Activated CD8-positive, alpha-beta memory T cell treated with anti-CD3 and anti-CD28 coated beads, Interleukin-2, amount 50 U/mL, for 4 hours (primary cell): ENCODE measurements around the gene PRR20A.
"Not testable (repeated sequence)": the region's sequence is repeated elsewhere in the genome, so short reads cannot be mapped to it uniquely, and the experiment has no call there.

Experiments used
- DNase-seq: peaks from one replicate; pipeline ENCODE4 v3.0.0-alpha.2; 2020

The PRR20A gene

GRCh38 chr13:57140235-57140968, at the start of gene PRR20A:
Gene PRR20A, plus strand, starts transcription at chr13:57140918. Its CDS starts 387 bp downstream, at chr13:57141305.
- not testable (repeated sequence) for DNase-seq

GRCh38 chr13:57114945-57115344, 25.8 kb upstream of the PRR20A start:
- no peak for DNase-seq

- DNase-seq, result no peak
Measured at GRCh38 chr13:57123681-57124080, 17.0 kb upstream of the PRR20A start.

GRCh38 chr13:57128909-57129308, 11.8 kb upstream of the PRR20A start:
- no peak for DNase-seq

GRCh38 chr13:57136093-57136492, 4.6 kb upstream of the PRR20A start:
- DNase-seq, result no peak

GRCh38 chr13:57137585-57137984, 3.1 kb upstream of the PRR20A start:
- no peak for DNase-seq

GRCh38 chr13:57138988-57139387, 1.7 kb upstream of the PRR20A start:
- DNase-seq, result no peak

GRCh38 chr13:57139781-57140180, 937 bp upstream of the PRR20A start:
- not testable (repeated sequence) for DNase-seq

- DNase-seq, result not testable (repeated sequence)
Measured at GRCh38 chr13:57147188-57147587, 6.5 kb downstream of the PRR20A start, which contains the start of gene PRR20B. Gene PRR20B, plus strand, starts transcription at chr13:57147488. Its CDS starts 387 bp downstream, at chr13:57147875.

- DNase-seq, result not testable (repeated sequence)
Measured at GRCh38 chr13:57148106-57148505, 7.4 kb downstream of the PRR20A start.

GRCh38 chr13:57153761-57154160, 13.0 kb downstream of the PRR20A start, which contains the start of gene PRR20C:
Gene PRR20C, plus strand, starts transcription at chr13:57154061. Its CDS starts 387 bp downstream, at chr13:57154448.
- DNase-seq, result not testable (repeated sequence)

GRCh38 chr13:57160332-57160731, 19.6 kb downstream of the PRR20A start, which contains the start of gene PRR20D:
Gene PRR20D, plus strand, starts transcription at chr13:57160632. Its CDS starts 387 bp downstream, at chr13:57161019.
- not testable (repeated sequence) for DNase-seq

- DNase-seq, result not testable (repeated sequence)
Measured at GRCh38 chr13:57166897-57167296, 26.2 kb downstream of the PRR20A start, which contains the start of gene PRR20E. Gene PRR20E, plus strand, starts transcription at chr13:57167197. Its CDS starts 387 bp downstream, at chr13:57167584.

- no peak for DNase-seq
Measured at GRCh38 chr13:57191667-57192066, 50.9 kb downstream of the PRR20A start.
